SK-N-SH treated with all-trans-retinoic acid at 6 μM for 48 hours (cell line): ENCODE measurements around the gene LIN52.

ENCODE experiments used
- ATAC-seq: fragments of 200-7000 bp; cut with Tn5 transposase; 3 replicates; pipeline ENCODE4 v1.9.1; 2020; ENCODE audit warnings: mild to moderate bottlenecking, moderate library complexity
- ARNTL ChIP-seq: fragments of 450-650 bp; formaldehyde crosslinking; IDR thresholded peaks from 2 replicates; pipeline ENCODE4 v1.5.0; 2020; ENCODE audit warnings: low read depth, mild to moderate bottlenecking, moderate library complexity, borderline replicate concordance
- BACH2 ChIP-seq: fragments of 250-450 bp; sonication (Bioruptor Pico); IDR thresholded peaks from 2 replicates; pipeline ENCODE4 v1.9.0; 2021; ENCODE audit warnings: mild to moderate bottlenecking, borderline replicate concordance
- CREB5 ChIP-seq: fragments of 250-450 bp; sonication (Bioruptor Pico); IDR thresholded peaks from 2 replicates; pipeline ENCODE4 v1.5.1; 2020; ENCODE audit warnings: low read depth, mild to moderate bottlenecking, moderate library complexity
- CSDC2 ChIP-seq: fragments of 250-450 bp; sonication (Bioruptor Pico); IDR thresholded peaks from 2 replicates; pipeline ENCODE4 v1.5.0; 2020; ENCODE audit warnings: mild to moderate bottlenecking, moderate library complexity
- GLIS3 ChIP-seq: fragments of 250-450 bp; sonication (Bioruptor Pico); IDR thresholded peaks from 2 replicates; pipeline ENCODE4 v1.5.0; 2020; ENCODE audit warnings: mild to moderate bottlenecking, moderate library complexity
- ISL1 ChIP-seq: fragments of 250-450 bp; sonication (Bioruptor Pico); IDR thresholded peaks from 2 replicates; pipeline ENCODE4 v2.1.2; 2022; ENCODE audit warnings: mild to moderate bottlenecking, moderate library complexity
- PATZ1 ChIP-seq: fragments of 250-450 bp; sonication (Bioruptor Pico); IDR thresholded peaks from 2 replicates; pipeline ENCODE4 v1.8.0; 2020; ENCODE audit warnings: mild to moderate bottlenecking, moderate library complexity, borderline replicate concordance
- POU6F1 ChIP-seq: fragments of 250-450 bp; sonication (Bioruptor Pico); IDR thresholded peaks from 2 replicates; pipeline ENCODE4 v1.8.0; 2021; ENCODE audit warnings: low read depth, mild to moderate bottlenecking, moderate library complexity, borderline replicate concordance
- PPARA ChIP-seq: fragments of 250-450 bp; sonication (Bioruptor Pico); IDR thresholded peaks from 2 replicates; pipeline ENCODE4 v1.5.0; 2020; ENCODE audit warnings: mild to moderate bottlenecking, borderline replicate concordance
- RARB ChIP-seq: fragments of 250-450 bp; sonication (Bioruptor Pico); IDR thresholded peaks from 2 replicates; pipeline ENCODE4 v1.8.0; 2021; ENCODE audit warnings: mild to moderate bottlenecking, moderate library complexity
- SNAI2 ChIP-seq: fragments of 250-450 bp; sonication (Bioruptor Pico); IDR thresholded peaks from 2 replicates; pipeline ENCODE4 v1.5.0; 2020; ENCODE audit warnings: mild to moderate bottlenecking, moderate library complexity
- TCF4 ChIP-seq: fragments of 250-450 bp; sonication (Bioruptor Pico); IDR thresholded peaks from 2 replicates; pipeline ENCODE4 v1.8.0; 2021; ENCODE audit warnings: mild to moderate bottlenecking, moderate library complexity, borderline replicate concordance
- TOX ChIP-seq: fragments of 250-450 bp; sonication (Bioruptor Pico); IDR thresholded peaks from 2 replicates; pipeline ENCODE4 v1.8.0; 2021; ENCODE audit warnings: mild to moderate bottlenecking, moderate library complexity, borderline replicate concordance
- TSHZ2 ChIP-seq: fragments of 250-450 bp; sonication (Bioruptor Pico); IDR thresholded peaks from 2 replicates; pipeline ENCODE4 v1.5.0; 2020; ENCODE audit warnings: mild to moderate bottlenecking, moderate library complexity
- ZC3H10 ChIP-seq: fragments of 250-450 bp; sonication (Bioruptor Pico); IDR thresholded peaks from 2 replicates; pipeline ENCODE4 v1.5.1; 2021; ENCODE audit warnings: mild to moderate bottlenecking, moderate library complexity
- ZFP3 ChIP-seq: fragments of 250-450 bp; sonication (Bioruptor Pico); IDR thresholded peaks from 2 replicates; pipeline ENCODE4 v1.5.0; 2020; ENCODE audit warnings: mild to moderate bottlenecking, moderate library complexity
- ZFP30 ChIP-seq: fragments of 450-650 bp; formaldehyde crosslinking; IDR thresholded peaks from 2 replicates; pipeline ENCODE4 v1.5.0; 2022; ENCODE audit warnings: mild to moderate bottlenecking, moderate library complexity
- ZNF565 ChIP-seq: fragments of 450-650 bp; formaldehyde crosslinking; conservative IDR thresholded peaks from 2 replicates; pipeline ENCODE4 v1.5.0; 2020; ENCODE audit warnings: low read depth, mild to moderate bottlenecking, moderate library complexity
- ZNF70 ChIP-seq: fragments of 450-650 bp; formaldehyde crosslinking; IDR thresholded peaks from 2 replicates; pipeline ENCODE4 v1.5.0; 2020; ENCODE audit warnings: mild to moderate bottlenecking, moderate library complexity
- ZNF8 ChIP-seq: fragments of 450-650 bp; formaldehyde crosslinking; IDR thresholded peaks from 2 replicates; pipeline ENCODE4 v1.5.0; 2020; ENCODE audit warnings: mild to moderate bottlenecking, moderate library complexity

The LIN52 gene

GRCh38 chr14:74221741-74222140 lies 137.0 kb downstream of the LIN52 start:
- TF ChIP-seq PATZ1 (CRISPR knock-in tag) = no peak
- TF ChIP-seq ZNF565 (CRISPR knock-in tag) = no peak
- TF ChIP-seq BACH2 (CRISPR knock-in tag) = no peak
- no peak for TF ChIP-seq ISL1
- no peak for TF ChIP-seq ZNF8 (CRISPR knock-in tag)

GRCh38 chr14:74223016-74223415 lies 138.3 kb downstream of the LIN52 start:
- ATAC-seq = no peak
- TF ChIP-seq CREB5 (CRISPR knock-in tag) (no peak), ZNF565 (CRISPR knock-in tag) (no peak), SNAI2 (CRISPR knock-in tag) (no peak), PPARA (CRISPR knock-in tag) (no peak), TSHZ2 (CRISPR knock-in tag) (no peak), ZC3H10 (CRISPR knock-in tag) (no peak), PATZ1 (CRISPR knock-in tag) (no peak)

More at GRCh38 chr14:74221741-74222140, 137.0 kb downstream of the LIN52 start:
- ATAC-seq = no peak

- TF ChIP-seq ZFP30 (no peak), CSDC2 (CRISPR knock-in tag) (no peak), POU6F1 (CRISPR knock-in tag) (no peak), SNAI2 (CRISPR knock-in tag) (no peak)
- ATAC-seq = no peak
These were observed 147.0 kb downstream of the LIN52 start for GRCh38 chr14:74231784-74232183.

GRCh38 chr14:74235017-74235416 lies 150.3 kb downstream of the LIN52 start:
- ATAC-seq = no peak
- no peak for TF ChIP-seq SNAI2 (CRISPR knock-in tag)
- no peak for TF ChIP-seq TCF4 (CRISPR knock-in tag)
- no peak for TF ChIP-seq ZFP3 (CRISPR knock-in tag)
- TF ChIP-seq ZNF70 (CRISPR knock-in tag) = no peak
- TF ChIP-seq ZC3H10 (CRISPR knock-in tag) = no peak
- no peak for TF ChIP-seq ZNF8 (CRISPR knock-in tag)
- no peak for TF ChIP-seq RARB (CRISPR knock-in tag)
- no peak for TF ChIP-seq POU6F1 (CRISPR knock-in tag)
- TF ChIP-seq CREB5 (CRISPR knock-in tag) = no peak
- TF ChIP-seq GLIS3 (CRISPR knock-in tag) = no peak
- TF ChIP-seq ZFP30 = no peak
- TF ChIP-seq TOX (CRISPR knock-in tag) = no peak
- TF ChIP-seq BACH2 (CRISPR knock-in tag) = no peak
- no peak for TF ChIP-seq ARNTL (CRISPR knock-in tag)
- TF ChIP-seq TSHZ2 (CRISPR knock-in tag) = no peak
